ENCODE measurements around the gene GRHL3.

GRHL3 gene

DNA sequence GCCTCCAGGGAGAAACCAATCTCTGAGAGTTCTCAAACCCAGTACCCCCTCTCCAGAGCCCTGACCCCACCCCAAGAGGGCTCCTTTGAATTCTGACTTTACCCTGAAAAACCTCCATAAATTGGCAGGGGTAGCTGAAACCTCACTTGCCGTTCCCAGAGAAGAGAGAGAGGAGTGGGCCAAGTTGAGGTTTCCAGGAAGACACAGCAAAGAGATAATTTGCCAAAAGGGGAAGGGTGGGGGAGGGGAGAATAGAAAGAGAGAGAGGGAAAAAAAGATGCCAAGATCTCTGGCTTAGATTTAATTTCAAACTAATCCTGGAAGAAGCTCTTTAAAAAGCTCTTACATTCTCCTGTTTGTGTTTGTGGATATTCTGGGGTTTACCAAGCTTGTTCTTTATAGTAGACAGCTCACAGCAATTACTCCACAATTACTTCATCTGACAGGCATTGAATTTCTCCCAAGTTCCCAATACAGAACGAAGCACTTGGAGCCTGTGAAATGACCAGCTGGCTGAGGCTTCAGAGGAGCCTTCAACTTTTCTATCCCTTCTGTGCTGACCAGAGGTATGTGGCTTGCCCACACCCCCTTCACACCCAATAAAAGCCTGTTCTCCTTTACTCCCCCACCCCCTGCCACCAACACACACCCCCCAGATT, 1.1 kb upstream of the GRHL3 start:
- FAIRE-seq (no peak), DNase-seq (ENCODE audit: low spot score) (no peak)

DNA sequence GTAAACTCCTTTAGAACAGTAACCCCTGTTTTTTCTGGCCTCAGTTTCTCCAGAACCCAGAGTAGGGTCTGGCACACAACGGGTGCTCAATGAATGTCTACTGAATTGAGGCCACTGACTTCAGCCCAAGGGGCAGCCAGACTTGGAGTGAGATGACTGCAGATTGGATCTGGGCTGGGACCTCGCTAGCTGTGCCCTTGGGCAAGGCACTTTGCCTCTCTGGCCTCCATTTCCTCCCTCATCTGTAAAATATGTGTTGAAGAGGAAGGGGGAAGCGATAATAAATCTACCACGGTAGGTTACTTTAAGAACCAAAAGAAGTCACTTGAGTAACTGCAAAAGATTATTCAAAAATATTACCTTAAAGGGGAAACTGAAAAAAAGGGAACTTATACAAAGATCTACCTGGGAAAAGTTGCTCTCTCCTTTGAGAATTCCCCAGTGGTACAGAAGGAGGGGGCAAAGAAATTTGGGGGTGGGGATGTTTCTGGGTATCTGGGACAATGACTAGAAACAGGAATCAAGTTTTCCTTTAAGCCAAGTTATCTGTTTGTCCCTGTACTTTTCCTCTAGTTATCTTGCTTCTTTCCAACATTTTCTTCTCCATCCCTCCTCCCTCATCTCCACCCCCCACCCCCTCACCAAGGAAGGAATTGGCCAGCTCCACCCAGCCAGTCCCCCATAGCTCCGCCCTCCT, 394 bp upstream of the GRHL3 start:
- FAIRE-seq (no peak), DNase-seq (ENCODE audit: low spot score) (no peak)

DNA sequence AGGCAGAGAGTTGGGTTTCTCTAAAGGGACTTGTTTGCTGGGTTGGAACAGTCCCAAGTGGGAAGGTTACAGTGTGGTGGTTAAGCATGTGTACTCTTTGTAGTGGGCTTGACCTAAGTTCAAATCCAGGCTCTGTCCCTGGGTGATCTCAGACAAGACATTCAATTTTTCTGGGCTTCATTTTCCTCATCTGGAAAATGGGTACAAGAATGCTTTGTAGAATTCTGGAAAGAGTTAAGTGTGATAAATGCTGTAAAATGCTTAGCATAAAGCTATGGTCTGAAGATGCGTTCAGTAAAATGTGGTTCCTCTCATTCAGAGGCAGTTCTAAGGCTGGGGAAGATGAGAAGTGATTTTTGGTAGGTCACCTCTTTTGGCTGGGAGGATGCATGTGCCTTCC, 805 bp downstream of the GRHL3 start:
- DNase-seq (ENCODE audit: low spot score), result no peak
- FAIRE-seq, result no peak

DNA sequence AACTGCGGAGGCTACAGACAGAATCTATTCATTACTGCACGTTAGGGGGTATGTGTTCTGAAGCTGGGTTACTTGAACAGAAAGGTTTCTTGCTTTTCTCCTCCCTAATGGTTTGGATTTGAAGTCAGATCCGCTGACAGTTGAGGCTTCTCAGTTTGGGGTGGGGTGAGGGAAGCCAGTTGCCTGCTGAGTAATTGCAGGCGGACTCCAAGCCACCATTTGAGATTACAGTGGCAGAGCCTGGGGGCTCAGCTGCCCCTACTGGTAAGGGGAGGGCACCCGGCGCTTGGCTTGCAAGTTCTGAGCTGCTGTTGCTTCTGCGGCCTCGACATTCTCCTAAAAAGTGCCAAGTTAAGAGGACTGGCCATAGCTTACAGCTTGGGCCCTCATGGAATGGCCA, 2.0 kb downstream of the GRHL3 start:
- no peak for DNase-seq (ENCODE audit: low spot score)
- no peak for FAIRE-seq

DNA sequence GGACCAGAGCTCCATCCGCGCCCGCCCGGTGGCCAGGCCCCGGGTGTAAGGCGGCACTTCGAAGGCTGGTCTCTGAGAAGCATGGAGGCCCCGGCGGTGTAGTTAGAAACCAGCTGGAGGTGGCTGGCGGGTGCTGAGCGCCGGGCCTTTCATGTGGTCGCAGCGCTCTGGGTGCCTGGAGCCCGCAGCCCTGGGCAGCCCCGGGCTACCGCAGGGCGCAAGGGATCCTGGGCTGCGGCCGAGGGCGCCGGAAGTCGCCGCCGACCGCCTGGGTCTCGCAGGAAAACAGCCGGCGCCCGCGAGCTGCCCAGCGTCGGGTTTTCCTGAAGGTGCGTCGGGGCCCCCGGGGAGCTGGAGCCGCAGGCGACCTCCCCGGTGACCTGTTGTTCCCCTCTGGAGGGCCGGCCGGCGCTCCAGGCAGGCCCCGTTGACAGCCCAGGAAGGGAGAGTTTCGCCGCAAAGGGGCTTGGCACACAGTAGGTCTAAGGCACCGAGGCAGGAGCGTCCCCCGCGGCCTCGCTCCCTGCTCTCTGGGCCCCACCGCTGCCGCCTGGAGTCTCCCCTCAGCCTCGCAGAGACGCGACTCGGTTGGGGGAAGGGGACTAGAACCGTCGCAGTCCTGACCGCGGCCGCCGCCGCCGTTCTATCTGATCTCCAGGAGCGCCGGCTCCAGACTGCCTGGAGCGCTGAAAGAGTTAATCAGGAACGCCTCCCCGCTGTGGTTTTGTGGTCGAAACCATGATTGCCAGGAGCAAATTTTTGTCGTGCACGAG, 2.7 kb downstream of the GRHL3 start:
- FAIRE-seq (no peak), DNase-seq (ENCODE audit: low spot score) (peak; percentile 86)

DNA sequence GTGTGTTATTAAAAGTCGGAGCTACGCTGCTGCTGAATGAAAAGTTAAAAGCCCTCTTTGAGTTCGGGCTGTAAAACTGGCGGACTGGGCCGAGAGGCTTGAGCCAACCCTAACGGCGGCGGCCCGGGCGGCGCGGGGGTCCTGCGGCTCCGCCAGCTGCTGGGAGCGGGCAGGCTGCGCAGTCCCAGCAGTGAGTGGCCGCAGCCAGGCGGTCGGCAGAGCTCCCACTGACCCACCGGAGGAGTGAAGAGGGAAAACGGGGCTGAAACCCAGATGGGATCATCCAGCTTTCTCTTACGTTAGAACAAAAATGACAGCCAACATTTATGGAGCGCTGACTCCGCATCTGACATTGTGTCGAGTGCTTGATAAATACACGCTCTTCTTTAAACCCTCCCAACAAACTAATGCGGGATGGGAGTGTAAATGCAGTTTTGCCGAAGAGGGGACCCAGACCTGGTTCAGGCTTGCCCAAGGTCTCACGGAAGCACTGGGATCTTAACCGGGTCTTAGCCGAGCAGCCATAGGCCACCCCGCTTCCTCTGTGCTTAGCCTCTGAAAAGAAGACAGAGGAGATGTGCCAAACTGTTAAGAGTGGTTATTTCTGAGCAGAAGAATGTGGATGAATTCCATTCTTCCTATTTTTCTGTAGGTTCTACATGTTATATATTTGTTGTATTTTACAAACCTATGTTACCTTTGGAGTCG, 3.5 kb downstream of the GRHL3 start:
- FAIRE-seq (no peak), DNase-seq (ENCODE audit: low spot score) (no peak)

DNA sequence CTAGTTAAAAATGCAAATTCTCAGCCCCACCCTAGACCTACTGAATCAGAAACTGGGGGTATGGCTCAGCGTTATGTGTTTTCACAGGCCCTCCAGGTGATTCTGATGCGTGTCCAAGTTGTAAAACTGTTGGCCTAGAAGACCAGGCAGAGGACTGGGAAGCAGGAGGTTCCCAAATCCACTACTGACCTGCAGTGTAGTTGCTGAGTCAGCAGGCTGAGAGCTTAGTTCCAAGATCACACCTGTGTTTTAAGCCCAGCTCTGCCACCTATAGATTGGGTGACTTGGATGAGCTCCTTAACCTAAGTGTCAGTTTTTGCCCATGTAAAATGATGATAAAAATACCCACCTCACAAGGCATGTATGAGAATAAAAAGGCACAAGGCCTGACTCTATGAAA, 4.1 kb downstream of the GRHL3 start:
- FAIRE-seq, result no peak

DNA sequence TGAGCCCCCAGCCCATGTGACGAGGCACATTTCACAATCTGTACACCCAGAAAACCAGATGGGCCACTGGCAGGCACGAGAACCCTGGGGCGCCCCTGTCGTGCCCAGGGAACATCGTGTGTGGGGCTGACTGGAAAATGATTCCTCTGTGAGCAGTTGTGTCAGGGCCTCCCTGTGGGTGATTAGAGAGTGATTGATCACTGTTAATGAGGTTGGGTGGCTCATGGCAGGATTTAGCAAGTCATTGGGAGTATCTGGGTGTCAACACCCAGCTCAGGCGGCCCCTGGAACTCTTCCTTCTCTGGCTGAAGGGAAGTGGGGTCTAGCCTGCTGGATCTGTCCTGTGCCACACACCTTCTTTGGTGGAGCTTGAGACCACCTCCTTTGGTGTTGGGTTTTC, 5.7 kb downstream of the GRHL3 start:
- FAIRE-seq (no peak), DNase-seq (ENCODE audit: low spot score) (no peak)

More for the DNA sequence above, 4.1 kb downstream of the GRHL3 start:
- DNase-seq (ENCODE audit: low spot score), result no peak

DNA sequence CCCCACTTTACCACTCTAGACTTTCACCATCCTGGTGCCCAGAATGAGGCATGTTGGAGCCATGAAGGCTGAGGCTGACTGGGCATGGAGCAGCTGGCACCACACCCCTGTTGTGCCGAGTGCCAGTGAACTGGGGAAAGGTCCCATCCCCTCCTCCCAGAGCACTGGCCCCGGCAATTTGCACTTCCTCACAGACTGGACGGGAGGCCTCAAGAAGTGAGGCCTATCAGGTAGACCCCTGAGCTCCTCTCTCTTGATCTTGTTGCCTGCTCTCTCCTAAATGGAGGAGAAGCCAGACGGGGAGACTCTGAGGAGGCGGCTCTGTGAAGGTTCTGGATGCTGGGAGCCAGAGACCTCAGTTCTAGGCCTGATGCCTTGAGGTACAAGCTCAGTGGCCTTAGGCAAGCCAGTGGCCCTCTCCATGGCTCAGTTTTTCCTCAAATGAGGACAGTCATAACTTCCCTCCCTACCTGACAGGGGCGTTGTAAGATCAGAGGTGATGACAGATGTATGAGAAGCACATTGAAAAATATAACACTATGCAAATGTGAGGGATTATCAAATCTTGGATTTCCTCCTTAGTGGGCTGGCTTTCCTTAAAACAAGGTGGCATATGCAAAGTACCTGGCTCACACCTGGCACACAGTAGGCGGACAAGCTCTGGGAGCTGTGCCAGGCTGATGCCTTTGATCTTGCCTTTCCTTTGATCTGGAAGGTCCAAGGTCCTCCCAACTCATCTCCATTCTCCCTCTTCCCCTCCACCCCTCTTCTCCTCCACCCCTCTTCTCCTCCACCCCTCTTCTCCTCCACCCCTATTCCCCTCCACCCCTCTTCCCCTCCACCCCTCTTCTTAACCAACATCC, 6.7 kb downstream of the GRHL3 start:
- FAIRE-seq (no peak), DNase-seq (ENCODE audit: low spot score) (no peak)

DNA sequence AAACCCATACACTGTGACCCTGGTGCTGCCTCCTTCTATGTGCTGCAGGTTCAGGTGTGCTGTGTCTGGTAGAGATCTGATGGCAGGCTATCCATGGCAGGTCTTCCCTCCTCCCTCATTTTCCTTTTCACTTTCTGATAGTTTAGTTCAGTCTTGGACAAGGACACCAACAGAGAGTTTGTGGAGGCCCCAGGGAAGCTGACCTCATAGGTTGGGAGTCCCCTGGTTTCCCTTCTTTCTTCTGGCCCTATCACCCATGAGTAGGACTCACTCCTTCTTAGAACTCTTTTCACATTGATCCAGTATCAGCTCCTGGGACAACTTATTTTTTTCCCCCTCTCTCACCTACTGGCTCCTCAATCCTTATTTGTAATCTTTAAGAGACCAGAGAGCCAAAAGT, 8.3 kb downstream of the GRHL3 start:
- FAIRE-seq (no peak), DNase-seq (ENCODE audit: low spot score) (no peak)

DNA sequence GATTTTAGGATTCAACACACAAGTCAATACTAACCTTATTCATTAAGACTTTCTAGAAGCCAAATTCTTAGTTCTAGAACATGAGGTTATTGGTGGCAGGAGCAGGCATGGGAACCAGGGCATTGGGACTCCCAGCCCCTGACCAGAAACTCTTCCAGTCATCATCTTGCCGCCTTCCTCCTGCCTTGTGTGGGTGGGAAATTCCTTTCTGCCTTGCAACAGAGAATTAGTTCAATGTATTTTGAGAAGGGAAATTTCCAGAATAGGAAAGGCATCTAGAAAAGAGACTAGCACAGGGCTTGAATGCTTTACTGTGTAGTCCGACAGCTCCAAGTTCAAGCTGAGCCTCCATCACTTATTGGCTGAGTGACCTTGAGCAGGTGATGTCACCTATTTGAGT, 8.7 kb downstream of the GRHL3 start:
- no peak for FAIRE-seq
- no peak for DNase-seq (ENCODE audit: low spot score)

DNA sequence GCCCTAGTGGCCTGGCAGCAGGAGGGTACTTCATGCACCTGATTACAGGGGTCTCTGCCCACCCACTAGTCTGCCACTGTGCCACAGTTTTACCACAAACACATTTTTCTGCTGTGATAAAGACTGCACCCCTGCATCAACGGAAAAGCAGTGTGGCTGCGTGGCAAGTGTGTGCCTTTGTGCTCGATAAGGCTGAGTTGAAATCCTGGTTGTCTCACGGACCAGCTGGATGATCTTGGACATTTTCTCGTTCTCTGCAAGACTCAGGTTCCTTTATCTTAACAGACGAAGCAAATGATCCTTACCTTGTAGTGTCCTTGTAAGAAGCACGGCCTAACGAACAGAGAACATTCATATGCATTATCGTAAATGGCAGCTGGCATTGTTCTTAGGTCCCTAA, 10.2 kb downstream of the GRHL3 start:
- no peak for FAIRE-seq

DNA sequence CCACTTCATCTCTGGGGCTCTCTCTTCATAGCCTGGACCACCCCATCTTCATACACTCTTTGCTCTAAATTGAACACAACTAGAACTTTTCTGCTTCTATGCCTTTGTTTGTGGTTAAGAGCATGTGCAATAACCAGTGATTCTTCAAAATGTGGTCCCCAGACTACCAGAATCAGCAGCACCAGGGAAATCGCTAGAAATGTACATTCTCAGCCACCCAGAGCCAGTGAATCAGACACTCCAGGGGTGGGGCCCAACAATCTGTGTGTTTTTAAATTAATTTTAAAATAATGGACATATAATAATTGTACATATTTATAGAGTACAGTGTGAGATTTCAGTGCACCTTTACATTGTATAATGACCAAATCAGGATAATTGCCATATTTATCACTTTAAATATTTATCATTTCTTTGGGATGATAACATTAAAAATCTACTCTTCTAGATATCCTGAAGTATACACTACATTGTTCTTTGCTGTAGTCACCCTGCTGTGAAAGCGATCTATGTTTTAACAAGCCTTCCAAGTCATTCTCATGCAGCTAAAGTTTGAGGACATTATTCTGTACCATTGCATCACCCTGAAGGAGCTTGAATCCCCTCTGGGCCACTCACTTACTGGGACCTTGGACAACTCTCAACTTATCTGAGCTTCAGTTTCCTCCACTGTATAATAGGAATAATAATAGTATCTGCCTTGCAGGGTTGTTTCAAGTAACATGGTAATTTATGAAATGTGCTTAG, 10.8 kb downstream of the GRHL3 start:
- no peak for DNase-seq (ENCODE audit: low spot score)
- no peak for FAIRE-seq

More for the DNA sequence above, 10.2 kb downstream of the GRHL3 start:
- no peak for DNase-seq (ENCODE audit: low spot score)

DNA sequence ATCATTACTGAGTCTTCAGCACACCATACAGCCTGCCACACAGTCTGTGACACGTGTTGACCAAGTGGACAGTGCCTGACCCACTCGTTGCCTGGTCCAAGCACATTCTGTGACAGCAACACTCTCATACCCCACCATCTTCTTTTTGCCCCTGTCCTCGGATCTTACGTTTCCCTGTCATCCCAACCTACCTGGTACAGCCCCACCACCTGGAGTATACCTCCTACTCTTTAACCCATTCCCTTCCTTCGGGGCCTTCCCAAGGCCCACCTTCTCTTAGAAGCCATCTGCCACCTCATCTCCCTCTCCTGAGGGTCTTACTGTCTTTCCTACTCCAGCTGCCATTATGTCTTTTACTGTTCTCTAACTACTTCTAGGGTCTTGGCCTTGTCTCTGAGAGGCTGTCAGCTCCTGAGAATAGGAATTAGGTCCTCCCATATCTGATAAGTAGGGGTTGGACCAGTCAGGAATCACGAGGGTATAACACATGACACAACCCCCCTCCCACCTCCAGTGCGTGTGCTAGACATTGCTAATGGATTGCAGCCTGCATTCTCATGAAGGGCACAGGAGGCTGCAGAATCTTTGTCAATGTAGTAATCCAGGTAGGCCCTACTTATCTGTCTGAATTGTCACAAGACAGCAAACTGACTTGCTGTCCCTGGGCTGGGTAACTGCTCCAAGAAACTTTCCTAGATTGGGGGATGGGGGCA, 13.0 kb downstream of the GRHL3 start:
- FAIRE-seq, result no peak
- DNase-seq (ENCODE audit: low spot score), result no peak

DNA sequence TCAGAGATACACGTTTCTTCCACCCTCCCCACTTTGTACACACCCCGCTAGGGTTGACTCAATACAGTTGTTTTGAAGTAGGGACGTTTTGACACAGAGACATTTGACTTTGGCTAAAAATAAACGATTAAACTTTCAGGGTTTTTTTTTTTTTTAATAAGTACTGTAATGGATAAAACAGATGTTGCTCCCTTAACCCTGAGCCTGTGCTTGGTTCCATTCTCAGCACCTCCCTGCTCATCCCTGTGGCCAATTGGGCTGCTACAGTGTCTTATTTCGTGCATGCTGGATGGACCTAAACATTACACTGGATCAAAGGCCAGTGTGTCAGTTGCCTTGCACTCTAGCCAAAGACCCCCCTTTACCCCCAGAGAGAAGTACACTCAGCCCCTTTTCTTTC, 16.9 kb downstream of the GRHL3 start:
- FAIRE-seq (no peak), DNase-seq (ENCODE audit: low spot score) (no peak)

DNA sequence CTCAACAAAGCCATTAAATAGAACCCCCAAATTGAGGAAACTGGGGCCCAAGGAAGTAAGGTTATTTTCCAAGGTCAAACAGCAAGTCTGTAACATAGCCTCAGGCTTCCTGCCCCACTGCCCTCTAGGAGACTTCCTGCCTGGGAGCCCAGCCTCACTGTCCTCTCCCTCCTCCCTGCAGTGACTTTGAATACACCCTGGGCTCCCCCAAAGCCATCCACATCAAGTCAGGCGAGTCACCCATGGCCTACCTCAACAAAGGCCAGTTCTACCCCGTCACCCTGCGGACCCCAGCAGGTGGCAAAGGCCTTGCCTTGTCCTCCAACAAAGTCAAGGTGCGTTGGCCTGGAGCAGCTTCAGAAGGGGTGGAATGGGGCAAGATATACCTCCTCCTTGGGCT, 18.3 kb downstream of the GRHL3 start:
- no peak for FAIRE-seq
- DNase-seq (ENCODE audit: low spot score), result no peak

DNA sequence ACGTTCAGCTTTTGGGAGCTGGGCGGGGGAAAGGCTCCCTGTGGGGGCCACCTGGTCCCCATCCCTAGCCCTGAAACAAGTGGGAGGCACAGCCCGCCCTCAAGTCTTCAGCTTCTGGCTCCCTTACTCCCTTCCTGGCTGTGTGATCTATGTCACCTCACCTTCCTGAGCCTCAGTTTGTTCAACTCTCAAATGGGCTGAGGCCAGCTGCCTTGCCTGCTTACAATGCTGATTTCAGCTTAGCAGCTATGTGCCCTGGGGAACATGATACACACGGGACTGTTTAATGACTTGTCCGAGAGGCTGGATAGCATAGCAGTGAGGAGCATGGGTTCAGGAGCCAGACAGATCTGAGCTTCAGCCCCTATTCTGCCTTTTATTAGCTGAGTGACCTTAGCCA, 19.3 kb downstream of the GRHL3 start:
- no peak for DNase-seq (ENCODE audit: low spot score)
- FAIRE-seq, result no peak

DNA sequence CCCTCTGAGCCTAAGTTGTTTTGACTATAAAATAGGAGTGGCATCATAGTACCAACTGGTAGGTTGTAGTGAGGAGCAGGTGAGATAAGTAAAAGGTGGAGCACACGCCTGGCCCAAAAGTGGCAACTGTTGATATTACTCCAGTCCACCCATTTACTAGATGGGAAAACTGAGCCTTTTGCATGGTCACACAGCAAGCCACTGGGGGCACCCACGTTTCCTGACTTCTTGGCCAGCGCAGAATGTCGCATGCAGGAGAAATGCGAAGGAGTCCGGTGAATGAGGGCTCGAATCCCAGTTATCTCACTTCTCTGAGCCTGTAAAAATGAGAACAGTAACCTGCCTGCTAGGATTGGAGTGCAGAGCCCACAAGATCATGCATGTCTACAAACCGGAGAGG, 20.8 kb downstream of the GRHL3 start:
- FAIRE-seq, result no peak

DNA sequence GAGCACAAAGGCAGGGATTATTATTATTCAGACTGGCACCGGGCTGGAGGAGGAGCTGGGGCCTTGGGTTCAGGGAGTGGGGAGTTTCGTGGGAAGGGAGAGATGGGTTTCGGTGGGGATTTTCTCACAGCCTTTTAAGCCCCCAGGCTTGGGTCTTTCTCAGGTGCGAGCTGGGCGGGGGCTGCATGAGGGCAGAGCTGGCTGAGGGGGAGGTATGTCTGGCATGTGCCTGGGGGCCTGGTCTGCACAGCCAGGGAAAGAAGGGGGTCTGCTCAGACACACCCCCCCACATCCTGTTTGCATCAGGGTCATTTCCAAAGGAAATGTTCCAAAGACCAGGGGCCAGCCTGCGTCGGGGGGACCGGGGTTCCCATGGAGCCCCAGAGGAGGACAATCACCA, 21.6 kb downstream of the GRHL3 start:
- FAIRE-seq, result no peak
- DNase-seq (ENCODE audit: low spot score), result no peak

More for the DNA sequence above, 20.8 kb downstream of the GRHL3 start:
- no peak for DNase-seq (ENCODE audit: low spot score)

DNA sequence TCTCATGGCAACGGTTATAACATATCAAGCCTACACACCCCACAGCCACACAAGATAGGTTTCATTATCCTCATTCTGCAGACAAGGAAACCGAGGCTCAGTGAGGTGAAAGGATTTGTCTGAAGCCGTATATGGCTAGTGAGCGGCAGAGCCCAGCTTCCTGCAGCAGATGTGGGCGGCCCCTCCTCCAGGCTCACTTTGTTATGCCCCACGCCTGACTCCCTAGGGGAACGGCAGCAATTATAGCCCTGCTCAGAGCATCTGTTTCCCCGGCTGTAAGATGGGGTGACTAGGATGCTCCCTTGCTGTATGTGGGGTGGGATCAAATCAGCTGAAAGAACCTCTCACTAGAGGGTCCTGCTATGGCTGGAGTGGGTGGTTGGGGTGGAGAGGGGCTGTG, 22.1 kb downstream of the GRHL3 start:
- DNase-seq (ENCODE audit: low spot score), result no peak
- no peak for FAIRE-seq
